Fibroblast of skin of right biceps (primary cell): Measurements from ENCODE around the gene TMOD3.

Experiments
- DNase-seq: peaks from one replicate; pipeline ENCODE4 v3.0.0-alpha.2; 2013

TMOD3 gene

DNA sequence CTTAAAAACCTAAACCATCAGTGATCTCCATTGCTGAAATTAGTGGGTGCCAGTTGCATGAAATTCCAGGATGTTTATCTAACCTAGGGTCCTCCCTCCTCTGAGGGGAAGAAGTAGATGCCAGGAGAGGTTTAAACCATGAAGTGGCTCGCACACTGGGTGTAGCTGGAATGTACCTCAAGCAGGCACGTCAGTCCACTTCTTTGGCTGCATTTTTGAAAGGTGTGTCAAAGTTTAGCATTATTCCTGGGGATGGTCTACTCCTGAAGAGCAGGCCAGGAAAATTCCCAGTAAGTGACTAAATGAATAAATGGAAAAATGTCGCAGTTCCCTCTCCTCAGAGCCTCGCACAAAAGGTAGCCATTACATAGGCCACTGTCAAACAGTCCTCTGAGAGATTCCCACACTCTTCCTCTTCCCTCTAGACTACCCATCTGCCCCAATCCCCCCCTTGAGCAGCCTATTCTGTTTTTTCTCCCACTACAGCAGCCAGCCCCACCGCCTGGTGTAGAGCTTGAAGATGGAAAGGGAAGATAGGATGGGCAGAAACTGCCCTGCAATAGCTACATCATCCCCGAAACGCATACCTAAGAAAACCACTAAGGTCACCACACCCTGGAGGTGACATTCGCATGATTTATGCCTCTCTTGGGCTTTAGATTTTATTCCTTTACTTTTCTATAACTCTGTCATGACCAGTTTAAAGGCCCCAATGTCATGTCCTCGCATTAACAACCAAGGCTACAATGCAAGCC lies 655 bp upstream of the TMOD3 start:
- peak; percentile 59 for DNase-seq

GRCh38 chr15:51830276-51830806 lies 888 bp downstream of the TMOD3 start:
- peak; percentile 20 for DNase-seq

GRCh38 chr15:51833772-51834171 lies 4.3 kb downstream of the TMOD3 start:
- no peak for DNase-seq

GRCh38 chr15:51837792-51838251 lies 8.4 kb downstream of the TMOD3 start:
- DNase-seq, result no peak

- DNase-seq, result no peak
Observed at GRCh38 chr15:51838270-51838669, 8.8 kb downstream of the TMOD3 start.

DNA sequence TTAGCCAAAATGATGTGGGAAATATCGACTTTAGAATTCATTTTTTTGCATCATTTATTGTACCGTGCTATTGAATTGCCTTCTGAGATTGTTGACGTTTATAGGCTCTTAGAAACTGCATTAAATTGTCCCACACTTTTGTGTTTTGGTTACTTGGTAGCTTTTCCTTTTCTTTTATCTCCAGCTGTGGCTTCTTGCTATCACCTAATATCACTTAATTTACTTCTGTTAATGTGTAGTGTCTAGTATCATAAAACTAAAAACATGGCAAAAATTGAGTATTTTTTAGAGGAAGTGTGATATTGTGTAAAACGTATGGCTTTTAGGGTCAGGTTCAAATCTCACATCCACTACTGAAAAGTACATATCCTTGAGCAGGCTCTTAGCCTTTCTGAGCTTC lies 11.2 kb downstream of the TMOD3 start:
- no peak for DNase-seq

GRCh38 chr15:51841406-51842040 lies 12.1 kb downstream of the TMOD3 start:
- DNase-seq, result no peak

- DNase-seq, result no peak
Observed at GRCh38 chr15:51842265-51842664, 12.8 kb downstream of the TMOD3 start.

DNA sequence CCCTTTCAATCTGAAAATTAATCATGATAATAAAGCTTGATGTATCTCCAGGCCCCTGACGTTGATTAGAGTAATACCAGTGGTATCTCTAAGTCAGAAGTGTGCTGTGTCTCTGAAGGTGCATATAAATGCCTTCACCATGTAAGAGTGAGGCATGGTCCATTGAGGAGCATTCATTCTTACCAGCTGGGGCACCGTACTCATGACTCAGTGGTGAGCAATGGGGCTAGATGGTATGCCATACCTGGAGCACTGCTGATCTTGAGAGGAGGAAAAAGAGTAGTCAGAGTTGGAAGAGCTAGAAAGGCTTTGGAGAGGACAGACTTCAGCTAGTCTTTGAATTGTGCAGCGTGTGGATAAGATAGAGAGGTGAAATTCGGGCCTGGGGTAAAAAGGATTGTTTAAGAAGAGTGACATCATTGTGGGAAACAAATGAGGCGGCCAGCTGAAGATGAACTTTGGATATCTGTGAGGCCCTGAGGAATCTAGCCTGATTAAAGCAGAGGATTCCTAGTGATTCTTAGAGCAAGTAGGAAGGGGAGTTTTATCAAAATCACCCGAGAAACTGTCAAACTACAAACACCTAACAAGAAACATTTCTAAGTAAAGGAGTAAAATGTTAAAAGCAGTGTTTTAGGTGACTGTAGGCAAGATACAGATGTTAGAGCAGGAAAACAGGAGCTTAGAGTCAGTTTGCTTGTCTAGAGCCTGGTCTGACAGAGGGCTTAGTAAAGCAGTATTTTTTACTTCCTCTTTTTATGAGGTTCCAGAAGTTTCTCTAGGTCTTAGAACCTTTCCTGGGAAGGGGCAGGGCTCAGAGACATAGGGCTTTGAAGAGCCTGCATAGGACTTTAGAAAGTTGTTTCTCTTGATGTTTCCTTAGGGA lies 13.6 kb downstream of the TMOD3 start:
- peak; percentile 51 for DNase-seq

- no peak for DNase-seq
Observed at GRCh38 chr15:51844747-51845426, 15.4 kb downstream of the TMOD3 start.

- DNase-seq, result no peak
Observed at GRCh38 chr15:51846066-51846462, 16.6 kb downstream of the TMOD3 start.

DNA sequence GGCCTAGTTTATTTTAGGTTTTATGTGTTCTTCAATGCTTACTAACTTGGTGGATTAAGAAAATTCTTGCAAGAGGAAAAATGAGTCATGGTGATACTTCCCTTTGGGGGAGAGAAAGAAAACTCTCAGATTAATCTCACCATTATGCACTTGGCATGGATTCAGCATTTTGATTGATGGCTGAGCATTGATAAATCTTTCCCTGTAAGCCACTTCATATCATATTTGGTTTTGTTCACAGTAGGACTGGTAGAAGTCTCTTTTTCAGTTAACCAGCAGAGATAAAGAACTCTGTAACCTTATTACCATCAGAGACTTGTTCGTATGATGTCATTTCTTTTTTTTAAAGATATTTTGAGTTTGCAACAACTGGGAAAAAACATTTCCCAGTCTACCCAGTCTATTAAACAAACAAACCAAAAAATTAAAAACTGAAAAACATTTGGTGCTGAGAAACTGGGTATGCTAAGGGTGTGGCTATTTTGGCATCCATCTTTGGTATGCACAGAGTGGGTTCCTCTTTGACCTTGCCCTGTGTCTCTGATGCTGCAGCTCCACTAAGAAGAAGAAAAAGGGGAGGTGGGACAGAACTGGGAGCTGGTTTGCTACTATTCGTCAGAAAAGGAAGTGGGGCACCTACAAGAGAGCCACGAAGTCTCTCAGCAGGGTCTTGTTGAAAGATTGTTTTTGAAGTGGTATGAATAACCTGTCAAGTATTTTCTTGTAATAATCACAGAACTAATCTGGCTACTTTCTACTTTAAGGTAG lies 17.2 kb downstream of the TMOD3 start:
- peak; percentile 74 for DNase-seq

DNA sequence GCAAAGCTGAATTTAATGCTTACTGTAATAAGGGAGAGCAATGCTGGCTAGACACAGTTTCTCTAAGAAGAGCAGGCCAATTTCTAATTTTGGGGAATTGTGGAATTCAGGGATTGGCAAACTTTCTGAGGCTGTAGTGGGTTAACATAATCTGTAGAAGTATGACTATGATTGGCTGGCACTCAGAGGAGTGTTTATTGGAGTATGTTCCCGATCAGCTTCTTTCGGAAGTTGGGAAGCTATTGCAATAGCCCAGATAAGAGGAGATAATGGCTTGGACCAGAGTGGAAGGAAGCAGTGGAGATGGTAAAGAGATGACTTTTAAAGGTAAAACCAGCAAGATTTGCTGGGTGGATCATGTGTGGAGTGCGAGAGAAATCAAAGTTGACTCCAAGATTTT lies 19.4 kb downstream of the TMOD3 start:
- no peak for DNase-seq

DNA sequence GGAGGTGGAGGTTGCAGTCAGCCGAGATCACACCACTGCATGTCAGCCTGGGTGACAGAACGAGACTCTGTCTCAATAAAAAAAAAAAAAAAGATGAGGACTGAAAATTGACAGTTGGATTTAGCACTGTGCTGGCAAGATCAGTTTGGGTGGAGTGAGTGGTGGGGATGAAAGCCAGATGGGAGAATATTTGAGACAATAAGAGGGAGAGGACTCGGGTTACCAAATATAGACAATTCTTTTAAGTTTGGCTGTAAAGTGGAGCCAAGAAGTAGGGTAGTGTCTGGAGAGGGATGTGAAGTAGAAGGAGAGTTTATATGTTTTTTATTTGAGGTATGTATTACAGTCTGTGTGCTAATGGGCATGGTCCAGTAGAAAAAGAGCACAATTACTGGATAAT lies 20.4 kb downstream of the TMOD3 start:
- no peak for DNase-seq

GRCh38 chr15:51853998-51854397 lies 24.5 kb downstream of the TMOD3 start:
- no peak for DNase-seq

DNA sequence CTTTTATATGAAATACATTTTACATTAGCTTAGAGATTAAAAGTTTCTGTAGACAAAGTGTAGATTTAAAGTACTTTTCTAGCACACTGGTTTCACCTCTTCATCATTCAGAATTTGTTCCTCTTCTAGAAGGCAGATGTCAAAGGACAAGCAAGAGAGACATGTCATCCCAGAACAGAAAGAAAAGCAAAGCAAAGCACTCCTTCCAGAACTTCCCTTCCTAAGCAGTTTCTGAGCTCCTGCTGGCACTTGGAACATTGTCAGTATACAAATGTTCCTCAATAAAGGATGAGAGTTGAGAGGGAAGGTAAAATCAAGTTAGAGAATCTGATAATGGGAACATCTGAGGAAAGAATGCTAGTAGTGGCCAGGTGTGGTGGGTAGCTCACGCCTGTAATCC lies 26.2 kb downstream of the TMOD3 start:
- DNase-seq, result no peak

DNA sequence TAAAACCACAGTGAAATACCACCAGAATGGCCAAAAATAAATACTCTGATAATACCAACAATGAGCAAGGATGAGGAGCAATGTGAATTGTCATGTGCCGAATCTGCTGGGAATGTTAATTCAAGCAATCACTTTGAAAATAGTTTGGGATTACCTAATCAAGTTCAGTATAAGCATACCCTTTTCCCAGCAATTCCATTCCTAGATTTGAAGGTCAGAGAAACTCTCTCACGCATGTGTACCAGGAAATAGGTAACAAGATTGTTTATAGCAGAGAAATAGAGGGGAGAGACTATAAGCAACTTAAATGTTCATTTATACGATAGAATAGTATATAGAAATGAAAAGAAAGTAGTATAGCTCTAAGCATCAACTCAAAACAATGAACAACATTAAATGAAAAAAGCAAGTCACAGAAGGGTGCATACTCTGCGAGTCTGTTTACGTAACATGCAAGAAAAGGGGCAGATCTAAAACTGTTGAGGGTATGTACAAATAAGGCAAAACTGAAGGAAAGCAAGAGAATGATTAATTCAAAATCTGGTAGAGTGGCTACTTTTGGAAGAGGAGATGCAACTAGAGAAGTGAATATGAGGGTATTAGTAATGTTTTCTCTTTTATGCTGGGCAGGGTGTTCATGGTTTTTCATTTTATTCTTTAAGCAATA lies 27.4 kb downstream of the TMOD3 start:
- no peak for DNase-seq

- peak; percentile 20 for DNase-seq
Observed at GRCh38 chr15:51861557-51862359, 32.3 kb downstream of the TMOD3 start.

GRCh38 chr15:51863131-51863530 lies 33.7 kb downstream of the TMOD3 start:
- no peak for DNase-seq

- no peak for DNase-seq
Observed at GRCh38 chr15:51864408-51865056, 35.1 kb downstream of the TMOD3 start.
